Measurements from ENCODE around the gene SCRN2. TPM values are rescaled to one million over a fixed set of nuclear protein-coding genes. Genes with fewer than 3 reads are reported as not detected.

Gene SCRN2
- total and polyA plus RNA-seq, 2 of the 13 experiments (the other 11 are each of a cell fraction or from before 2014, with no cell fraction given) = 21.7 to 29.5 TPM

GRCh38 chr17:47816111-47816735, 24.9 kb downstream of the SCRN2 start:
- BruUV-seq (replicated peaks) = no TSS peak
- TF ChIP-seq ZNF460 (CRISPR knock-in tag; IDR thresholded peaks at IDR 0.05; ENCODE audit: borderline replicate concordance) = no peak
- TF ChIP-seq ATF7 (IDR thresholded peaks at IDR 0.05) = no peak
- no peak for TF ChIP-seq ATF7 (CRISPR knock-in tag; IDR thresholded peaks at IDR 0.05)
- no peak for TF ChIP-seq SRSF9 (IDR thresholded peaks at IDR 0.05; ENCODE audit: borderline replicate concordance, insufficient read depth, low read depth, low read length, poor library complexity, severe bottlenecking)
- no peak for TF ChIP-seq MAX (IDR thresholded peaks at IDR 0.05)
- TF ChIP-seq PAXIP1 (CRISPR knock-in tag; conservative IDR thresholded peaks at IDR 0.05) = no peak
- TF ChIP-seq TSC22D2 (CRISPR knock-in tag; IDR thresholded peaks at IDR 0.05; ENCODE audit: borderline replicate concordance) = no peak
- TF ChIP-seq ZMYM2 (CRISPR knock-in tag; IDR thresholded peaks at IDR 0.05) = no peak
- no peak for TF ChIP-seq ZNF431 (CRISPR knock-in tag; IDR thresholded peaks at IDR 0.05; ENCODE audit: borderline replicate concordance, low read depth)
- POLR2A ChIA-PET = no interaction called here
- CTCF ChIA-PET (ENCODE audit: low intra/inter-chr PET ratio, low total read pairs) = no interaction called here
- FAIRE-seq (no peak), ATAC-seq (no peak), DNase-seq (ENCODE audit: low spot score) (no peak)
- Histone ChIP-seq H3K9me3 (ENCODE audit: low read length) (no peaks in the 10 kb centered on the region), H3K4me3 (replicated peaks in 1 of 3; ENCODE audit: insufficient read depth in 1 of 3, low read depth in 2 of 3, low read length in 3 of 3) (no peak overlapping the region), H3K27ac (ENCODE audit: extremely low read length, insufficient read depth, low read length) (no peak overlapping the region), H4K20me1 (ENCODE audit: insufficient read depth, low read length) (no peaks in the 10 kb centered on the region), H3K36me3 (replicated peaks in 1 of 2; ENCODE audit: control insufficient read depth in 1 of 2, insufficient read depth in 2 of 2, low read length in 2 of 2) (peaks cover 16 to 25% of the 10 kb centered on the region in 2 experiments; a peak in 4 of 5 replicates), H3K4me1 (ENCODE audit: insufficient read depth, low read length) (peaks cover 12% of the 10 kb centered on the region), H3K79me2 (ENCODE audit: insufficient read depth, low read length) (no peaks in the 10 kb centered on the region), H2AFZ (ENCODE audit: low read length) (no peak overlapping the region), H3K9ac (ENCODE audit: insufficient read depth, low read depth, low read length) (no peak overlapping the region), H3K27me3 (ENCODE audit: control insufficient read depth in 1 of 2, insufficient read depth in 2 of 2, low read length in 2 of 2) (no peaks in the 10 kb centered on the region; a peak in 1 of 5 replicates), H3K4me2 (ENCODE audit: low read depth, low read length) (no peak overlapping the region)
- intact Hi-C loops (cut with micrococcal nuclease; ENCODE audit: unreplicated experiment) (no loop called here), in situ Hi-C loops (cut with HindIII; ENCODE audit: extremely low pct_ligation_motif_present, low pct_unique_long_range_greater_than_20kb) (no loop called here)
- 99% methylated on average over 19 of the region's 21 CpGs for WGBS (ENCODE audit: low lambda C conversion rate)

Data from HepG2 (cell line).